Islet precursor cell (in vitro differentiated cells): Measurements from ENCODE around the gene TNS1.

ENCODE experiments used
- DNase-seq: peaks from one replicate; pipeline ENCODE4 v3.0.0-alpha.2; 2018

Gene TNS1

GRCh38 chr2:217755027-217755745 is 247.6 kb downstream of the TNS1 start:
- DNase-seq = no peak

- no peak for DNase-seq
Observed at GRCh38 chr2:217753460-217754200, 249.2 kb downstream of the TNS1 start.

DNA sequence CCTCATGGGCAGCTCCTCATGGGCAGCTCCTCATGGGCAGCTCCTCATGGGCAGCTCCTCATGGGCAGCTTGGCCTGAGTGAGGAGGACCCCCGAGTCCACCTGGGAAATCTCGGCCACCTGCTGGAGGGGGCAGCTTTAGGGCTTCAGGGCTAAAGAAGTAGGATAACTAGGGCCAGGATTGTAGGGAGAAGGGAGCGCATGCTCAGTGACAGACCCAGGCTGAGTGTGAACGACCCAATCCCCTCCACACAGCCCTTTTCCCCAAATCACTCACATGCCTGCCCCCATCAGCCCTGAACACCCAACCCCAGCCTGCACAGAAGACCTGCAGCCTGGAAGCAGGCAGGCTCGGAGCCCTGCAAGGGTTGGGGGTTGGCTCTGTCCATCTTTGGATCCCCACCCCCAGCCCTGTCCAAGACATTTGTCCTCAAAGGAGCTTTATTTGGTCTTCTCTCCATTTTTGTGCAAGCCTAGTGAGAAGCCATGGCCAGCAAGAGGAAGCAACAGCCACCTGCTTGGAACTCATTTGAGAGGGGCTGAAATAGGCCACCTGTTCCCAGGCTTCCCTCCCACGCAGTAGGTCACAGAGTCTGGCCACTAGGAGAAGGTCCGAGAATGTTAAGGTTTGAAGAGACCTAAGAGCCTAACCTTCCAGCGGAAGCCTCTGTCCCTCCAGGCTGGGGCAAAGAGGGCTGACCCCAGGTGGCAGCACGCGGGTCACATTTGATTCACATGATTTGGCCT is 249.9 kb downstream of the TNS1 start:
- no peak for DNase-seq

GRCh38 chr2:217751952-217752351 is 250.8 kb downstream of the TNS1 start:
- no peak for DNase-seq

GRCh38 chr2:217751192-217751591 is 251.6 kb downstream of the TNS1 start:
- DNase-seq = no peak
